ENCODE measurements around the gene FOXC1.

- TF ChIP-seq CTCF (IDR thresholded peaks at IDR 0.05 in 2 of 3, conservative IDR thresholded peaks at IDR 0.05 in 1 of 3; ENCODE audit: control insufficient read depth in 2 of 3, extremely low read depth in 1 of 3, insufficient read depth in 1 of 3, low read depth in 3 of 3, low read length in 3 of 3) (no peak), POLR2AphosphoS5 (IDR thresholded peaks at IDR 0.05; ENCODE audit: low read length) (no peak), BCL11A (IDR thresholded peaks at IDR 0.05; ENCODE audit: low read depth, low read length) (no peak), ZBED1 (IDR thresholded peaks at IDR 0.05; ENCODE audit: borderline replicate concordance) (no peak), NFYA (IDR thresholded peaks at IDR 0.05; ENCODE audit: borderline replicate concordance, low read depth, low read length) (no peak), POLR2A (IDR thresholded peaks at IDR 0.05; ENCODE audit: low read depth, low read length) (no peak), NKRF (conservative IDR thresholded peaks at IDR 0.05) (no peak), USF2 (IDR thresholded peaks at IDR 0.05; ENCODE audit: borderline replicate concordance, low read depth, low read length) (no peak), RB1 (IDR thresholded peaks at IDR 0.05; ENCODE audit: borderline replicate concordance) (no peak), YY1 (IDR thresholded peaks at IDR 0.05; ENCODE audit: low read depth, low read length) (no peak)
These were observed 48.1 kb downstream of the FOXC1 start for GRCh38 chr6:1657771-1658165.

Measured in GM12878 (cell line).